Progenitor cell of endocrine pancreas (in vitro differentiated cells): Measurements from ENCODE around the gene UST. TPM values are rescaled to one million over a fixed set of nuclear protein-coding genes. Genes with fewer than 3 reads are reported as not detected.
A peak's percentile ranks its signal among the peaks of the same experiment; 100 is the strongest.

ENCODE experiments used
- DNase-seq: peaks from one replicate; pipeline ENCODE4 v3.0.0; 2021; ENCODE audit warnings: low spot score; ENCODE audit not compliant: unreplicated experiment
- H3K27ac Mint-ChIP-seq: 2 replicates; pipeline ENCODE4 v1.8.0; 2021; ENCODE audit warnings: mild to moderate bottlenecking, moderate library complexity, mixed read lengths
- H3K27me3 Mint-ChIP-seq: 2 replicates; pipeline ENCODE4 v1.8.0; 2021; ENCODE audit warnings: mixed read lengths
- H3K36me3 Mint-ChIP-seq: 2 replicates; pipeline ENCODE4 v1.8.0; 2022; ENCODE audit warnings: mixed read lengths; ENCODE audit not compliant: insufficient read depth
- H3K4me1 Mint-ChIP-seq: 2 replicates; pipeline ENCODE4 v1.8.0; 2021; ENCODE audit warnings: low read depth, mixed read lengths
- H3K4me3 Mint-ChIP-seq: 2 replicates; pipeline ENCODE4 v1.8.0; 2021; ENCODE audit warnings: low read depth, mild to moderate bottlenecking, moderate library complexity, mixed read lengths
- H3K9me3 Mint-ChIP-seq: 2 replicates; pipeline ENCODE4 v1.8.0; 2021; ENCODE audit warnings: low read depth, mixed read lengths
- CTCF ChIP-seq: fragments of 200-600 bp; sonication (generic); IDR thresholded peaks from one replicate; pipeline ENCODE4 v1.5.0; 2021; ENCODE audit warnings: antibody characterized with exemption, mild to moderate bottlenecking; ENCODE audit not compliant: unreplicated experiment
- total RNA-seq: library from RNA; stranded (reverse); gene quantifications from 2 replicates; pipeline ENCODE4 v1.2.1, GENCODE V29; 2021

UST gene
- total RNA-seq, 1 donor from 2014 or later: 2.9 TPM

GRCh38 chr6:148736774-148737412 is 9.9 kb upstream of the UST start:
- Mint-ChIP-seq H3K36me3 (no peaks in the 10 kb centered on the region), H3K27ac (no peak overlapping the region), H3K4me3 (no peak overlapping the region), H3K9me3 (no peaks in the 10 kb centered on the region), H3K27me3 (peaks cover 6% of the 10 kb centered on the region), H3K4me1 (no peaks in the 10 kb centered on the region)
- no peak for DNase-seq
- TF ChIP-seq CTCF: no peak

GRCh38 chr6:148737806-148738205 is 9.0 kb upstream of the UST start:
- Mint-ChIP-seq H3K4me3 (no peak overlapping the region), H3K27me3 (peaks cover 10% of the 10 kb centered on the region), H3K9me3 (no peaks in the 10 kb centered on the region), H3K27ac (no peak overlapping the region), H3K4me1 (no peaks in the 10 kb centered on the region), H3K36me3 (no peaks in the 10 kb centered on the region)
- TF ChIP-seq CTCF: no peak
- DNase-seq: no peak

- no peaks in the 10 kb centered on the region for H3K9me3 Mint-ChIP-seq
- H3K27me3 Mint-ChIP-seq: peaks cover 19% of the 10 kb centered on the region
- TF ChIP-seq CTCF: no peak
- H3K4me1 Mint-ChIP-seq: peaks cover 10% of the 10 kb centered on the region
- H3K27ac Mint-ChIP-seq: no peak overlapping the region
- DNase-seq: no peak
- H3K4me3 Mint-ChIP-seq: no peak overlapping the region
- H3K36me3 Mint-ChIP-seq: no peaks in the 10 kb centered on the region
Observed at GRCh38 chr6:148738946-148739821, 7.6 kb upstream of the UST start.

GRCh38 chr6:148739822-148740128 is 7.1 kb upstream of the UST start:
- H3K4me1 Mint-ChIP-seq: peaks cover 14% of the 10 kb centered on the region
- TF ChIP-seq CTCF: no peak
- no peak overlapping the region for H3K27ac Mint-ChIP-seq
- H3K4me3 Mint-ChIP-seq: no peak overlapping the region
- no peak for DNase-seq
- no peaks in the 10 kb centered on the region for H3K9me3 Mint-ChIP-seq
- peaks cover 22% of the 10 kb centered on the region for H3K27me3 Mint-ChIP-seq
- no peaks in the 10 kb centered on the region for H3K36me3 Mint-ChIP-seq

- no peaks in the 10 kb centered on the region for H3K9me3 Mint-ChIP-seq
- no peak for TF ChIP-seq CTCF
- H3K36me3 Mint-ChIP-seq: no peaks in the 10 kb centered on the region
- H3K27me3 Mint-ChIP-seq: peaks cover 39% of the 10 kb centered on the region
- DNase-seq: no peak
- H3K4me1 Mint-ChIP-seq: peaks cover 26% of the 10 kb centered on the region
- H3K27ac Mint-ChIP-seq: no peak overlapping the region
- H3K4me3 Mint-ChIP-seq: peak overlapping the region; percentile 22
Observed at GRCh38 chr6:148743476-148743875, 3.4 kb upstream of the UST start.
